ENCODE results near the gene DNAI4.

Gene DNAI4

GRCh38 chr1:66778266-66778665 is 146.4 kb downstream of the DNAI4 start:
- Histone ChIP-seq H3K4me1 (no peaks in the 10 kb centered on the region), H3K9me3 (no peaks in the 10 kb centered on the region), H3K4me3 (ENCODE audit: low read depth, low read length) (no peak overlapping the region), H3K36me3 (no peaks in the 10 kb centered on the region), H3K27me3 (no peaks in the 10 kb centered on the region)
- TF ChIP-seq, protein P1, sequence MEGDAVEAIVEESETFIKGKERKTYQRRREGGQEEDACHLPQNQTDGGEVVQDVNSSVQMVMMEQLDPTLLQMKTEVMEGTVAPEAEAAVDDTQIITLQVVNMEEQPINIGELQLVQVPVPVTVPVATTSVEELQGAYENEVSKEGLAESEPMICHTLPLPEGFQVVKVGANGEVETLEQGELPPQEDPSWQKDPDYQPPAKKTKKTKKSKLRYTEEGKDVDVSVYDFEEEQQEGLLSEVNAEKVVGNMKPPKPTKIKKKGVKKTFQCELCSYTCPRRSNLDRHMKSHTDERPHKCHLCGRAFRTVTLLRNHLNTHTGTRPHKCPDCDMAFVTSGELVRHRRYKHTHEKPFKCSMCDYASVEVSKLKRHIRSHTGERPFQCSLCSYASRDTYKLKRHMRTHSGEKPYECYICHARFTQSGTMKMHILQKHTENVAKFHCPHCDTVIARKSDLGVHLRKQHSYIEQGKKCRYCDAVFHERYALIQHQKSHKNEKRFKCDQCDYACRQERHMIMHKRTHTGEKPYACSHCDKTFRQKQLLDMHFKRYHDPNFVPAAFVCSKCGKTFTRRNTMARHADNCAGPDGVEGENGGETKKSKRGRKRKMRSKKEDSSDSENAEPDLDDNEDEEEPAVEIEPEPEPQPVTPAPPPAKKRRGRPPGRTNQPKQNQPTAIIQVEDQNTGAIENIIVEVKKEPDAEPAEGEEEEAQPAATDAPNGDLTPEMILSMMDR (IDR thresholded peaks at IDR 0.05; ENCODE audit: low read depth, low read length) = no peak
- no peak for DNase-seq

GRCh38 chr1:66777831-66778230 is 146.8 kb downstream of the DNAI4 start:
- H3K36me3 ChIP-seq = no peaks in the 10 kb centered on the region
- H3K4me3 ChIP-seq (ENCODE audit: low read depth, low read length) = no peak overlapping the region
- no peaks in the 10 kb centered on the region for H3K4me1 ChIP-seq
- no peak for DNase-seq
- no peaks in the 10 kb centered on the region for H3K9me3 ChIP-seq
- H3K27me3 ChIP-seq = no peaks in the 10 kb centered on the region
- TF ChIP-seq, protein P1 (IDR thresholded peaks at IDR 0.05; ENCODE audit: low read depth, low read length) = no peak

- Histone ChIP-seq H3K36me3 (no peaks in the 10 kb centered on the region), H3K4me1 (no peaks in the 10 kb centered on the region), H3K4me3 (ENCODE audit: low read depth, low read length) (no peak overlapping the region), H3K27me3 (no peaks in the 10 kb centered on the region), H3K9me3 (no peaks in the 10 kb centered on the region)
- TF ChIP-seq, protein P1 (IDR thresholded peaks at IDR 0.05; ENCODE audit: low read depth, low read length) = no peak
- no peak for DNase-seq
Observed at GRCh38 chr1:66775646-66776045, 149.0 kb downstream of the DNAI4 start.

DNA sequence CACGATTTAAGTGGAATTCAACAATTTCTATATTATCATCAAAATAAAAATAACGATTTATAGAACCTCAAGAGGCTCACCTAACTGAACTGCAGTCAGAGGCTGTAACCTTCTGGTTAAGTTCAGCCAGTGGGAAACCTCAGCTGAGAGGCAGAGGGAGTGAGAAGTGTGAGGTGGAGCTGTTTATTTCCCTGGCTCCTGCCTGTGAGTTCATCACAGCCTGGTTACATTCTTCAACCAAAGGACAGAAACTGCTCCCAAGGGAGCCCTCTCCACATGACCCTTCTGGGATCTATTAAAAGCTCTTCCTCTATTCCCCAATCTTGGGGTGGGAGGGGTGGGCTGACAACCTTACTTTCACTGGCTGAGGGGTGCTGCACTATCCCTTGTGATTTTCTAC is 150.2 kb downstream of the DNAI4 start:
- no peak for DNase-seq
- TF ChIP-seq, protein P1 (IDR thresholded peaks at IDR 0.05; ENCODE audit: low read depth, low read length) = no peak
- Histone ChIP-seq H3K36me3 (no peaks in the 10 kb centered on the region), H3K9me3 (no peaks in the 10 kb centered on the region), H3K4me1 (no peaks in the 10 kb centered on the region), H3K4me3 (ENCODE audit: low read depth, low read length) (no peak overlapping the region), H3K27me3 (no peaks in the 10 kb centered on the region)

GRCh38 chr1:66773227-66773626 is 151.4 kb downstream of the DNAI4 start:
- TF ChIP-seq, protein P1 (IDR thresholded peaks at IDR 0.05; ENCODE audit: low read depth, low read length) = no peak
- no peaks in the 10 kb centered on the region for H3K9me3 ChIP-seq
- no peak overlapping the region for H3K4me3 ChIP-seq (ENCODE audit: low read depth, low read length)
- H3K27me3 ChIP-seq = no peaks in the 10 kb centered on the region
- H3K4me1 ChIP-seq = no peaks in the 10 kb centered on the region
- no peak for DNase-seq
- no peaks in the 10 kb centered on the region for H3K36me3 ChIP-seq

DNA sequence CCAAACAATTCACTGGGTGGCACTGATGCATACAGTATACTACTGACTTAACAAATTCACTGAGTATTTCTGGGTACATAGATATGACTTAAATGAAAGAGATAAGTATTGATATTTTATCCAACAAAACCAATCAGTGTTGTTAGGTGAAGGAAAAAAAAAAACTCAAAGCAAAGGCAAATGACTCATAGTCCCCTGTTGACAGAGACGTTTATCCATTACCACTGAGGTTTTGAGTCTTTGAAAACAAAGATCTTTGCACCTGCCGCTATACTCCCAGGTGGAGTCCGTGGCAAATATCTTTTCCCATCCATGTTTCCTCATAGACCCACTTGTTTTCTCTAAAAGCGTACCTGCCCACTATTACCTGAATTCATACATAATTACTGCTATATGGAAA is 154.0 kb downstream of the DNAI4 start:
- Histone ChIP-seq H3K9me3 (no peaks in the 10 kb centered on the region), H3K4me1 (no peaks in the 10 kb centered on the region), H3K4me3 (ENCODE audit: low read depth, low read length) (no peak overlapping the region), H3K27me3 (no peaks in the 10 kb centered on the region), H3K36me3 (no peaks in the 10 kb centered on the region)
- DNase-seq = no peak
- TF ChIP-seq, protein P1 (IDR thresholded peaks at IDR 0.05; ENCODE audit: low read depth, low read length) = no peak

All from BE2C (cell line).